GM10847 (cell line): ENCODE data around the gene MRPL36.

ENCODE experiments used
- POLR2A ChIP-seq: IDR thresholded peaks from 2 replicates; pipeline ENCODE4 v1.6.1; 2011; ENCODE audit not compliant: insufficient read length; ENCODE audit errors: extremely low read depth

MRPL36 gene

DNA sequence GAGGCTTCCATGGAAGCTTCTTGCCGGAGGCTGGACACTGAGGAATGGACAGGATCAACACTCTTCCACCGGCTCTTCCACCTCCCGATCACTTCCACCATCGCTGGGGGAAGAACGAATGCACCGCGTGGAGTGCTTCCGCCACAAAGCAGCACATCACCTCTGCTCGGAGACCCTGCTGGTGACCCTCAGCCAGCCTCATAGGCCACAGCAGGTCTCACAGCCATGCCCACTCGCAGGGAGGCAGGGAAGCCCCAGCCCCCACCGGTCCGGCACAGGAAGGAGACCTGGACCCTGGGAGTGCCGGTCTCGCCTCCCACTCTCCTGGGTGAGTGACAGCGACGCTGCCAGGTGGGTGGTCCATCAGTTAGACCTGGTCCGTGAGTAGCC is 4.7 kb downstream of the MRPL36 start:
- TF ChIP-seq POLR2A: no peak

- no peak for TF ChIP-seq POLR2A
Observed at GRCh38 chr5:1793966-1794900, 5.4 kb downstream of the MRPL36 start.

DNA sequence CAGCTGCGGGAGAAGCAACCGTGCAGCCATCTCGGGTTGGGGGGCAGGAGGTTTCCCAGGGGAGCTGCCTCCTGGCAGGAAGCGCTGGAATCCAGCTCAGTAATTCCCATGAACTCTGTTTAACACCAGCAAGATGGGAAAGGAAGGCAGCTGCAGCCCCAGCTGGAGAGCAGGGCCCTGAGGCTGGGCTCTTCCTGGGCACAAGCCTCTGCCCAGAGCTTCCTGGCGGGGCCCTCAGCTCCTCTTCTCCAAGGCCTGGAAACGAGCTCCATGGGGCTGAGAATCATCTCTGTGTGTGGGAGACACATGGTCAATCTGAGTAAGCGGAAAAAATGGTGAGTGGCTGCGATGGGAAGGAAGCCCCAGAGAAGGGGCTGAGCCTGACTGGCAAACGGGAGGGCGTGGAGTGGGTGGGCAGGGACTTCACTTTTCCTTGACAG is 6.3 kb downstream of the MRPL36 start:
- TF ChIP-seq POLR2A: no peak

DNA sequence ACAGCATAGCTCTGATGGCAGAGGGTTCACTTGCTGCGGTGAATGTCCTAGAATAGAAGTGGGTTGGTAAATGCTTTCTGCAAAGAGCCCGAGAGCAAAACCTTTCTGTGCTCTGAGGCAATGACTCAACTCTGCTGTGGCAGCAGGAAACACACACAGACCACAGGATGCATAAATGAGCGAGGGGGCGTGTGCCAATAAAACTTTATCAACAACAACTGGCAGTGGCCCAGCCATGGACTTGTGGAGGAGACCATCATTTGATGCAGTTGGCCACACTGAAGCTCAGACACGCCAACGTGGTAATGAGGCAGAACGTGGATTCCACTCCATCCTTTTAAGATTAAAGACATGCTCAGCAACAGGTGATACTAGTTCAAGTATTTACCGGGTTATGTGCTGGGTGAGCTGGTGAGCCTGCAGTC is 6.8 kb downstream of the MRPL36 start:
- no peak for TF ChIP-seq POLR2A

DNA sequence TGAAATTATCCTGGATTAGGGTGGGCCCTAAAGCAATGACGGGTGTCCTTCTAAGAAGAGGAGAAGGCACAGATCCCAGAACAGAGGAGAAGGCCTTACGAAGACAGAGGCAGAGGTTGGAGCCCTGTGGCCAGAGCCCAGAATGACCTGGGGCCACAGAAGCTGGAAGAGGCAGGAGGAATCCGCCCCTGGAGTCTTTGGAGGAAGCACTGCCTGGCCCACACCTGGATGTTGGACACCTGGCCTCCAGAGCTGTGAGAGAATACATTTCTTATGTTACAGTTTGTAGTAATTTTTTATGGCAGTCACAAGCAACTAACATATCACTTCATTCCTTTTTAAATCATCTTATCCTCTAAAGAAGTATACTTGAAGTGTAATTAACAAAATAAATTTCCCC is 8.5 kb downstream of the MRPL36 start:
- no peak for TF ChIP-seq POLR2A

- no peak for TF ChIP-seq POLR2A
Observed at GRCh38 chr5:1789834-1790471, 9.7 kb downstream of the MRPL36 start.

- no peak for TF ChIP-seq POLR2A
Observed at GRCh38 chr5:1788828-1789227, 10.8 kb downstream of the MRPL36 start.

DNA sequence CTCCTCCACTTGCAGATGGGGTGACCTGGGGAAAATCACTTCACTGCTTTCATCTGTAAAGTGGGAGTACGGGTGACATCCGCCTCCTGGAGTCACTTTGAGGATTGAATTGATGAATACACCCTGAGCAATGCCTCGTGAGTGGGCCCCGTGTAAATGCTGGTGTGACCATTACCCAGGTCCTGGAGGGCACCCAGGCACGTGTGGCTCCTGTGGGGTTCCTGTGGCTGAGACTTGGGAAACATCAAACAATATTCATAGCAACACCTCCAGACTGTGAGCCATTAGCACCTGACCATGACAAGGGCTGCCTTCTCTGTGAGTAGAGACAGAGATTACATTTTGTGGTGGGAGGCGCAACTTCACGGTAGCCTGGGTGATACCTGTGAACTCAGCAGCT is 11.4 kb downstream of the MRPL36 start:
- TF ChIP-seq POLR2A: no peak

DNA sequence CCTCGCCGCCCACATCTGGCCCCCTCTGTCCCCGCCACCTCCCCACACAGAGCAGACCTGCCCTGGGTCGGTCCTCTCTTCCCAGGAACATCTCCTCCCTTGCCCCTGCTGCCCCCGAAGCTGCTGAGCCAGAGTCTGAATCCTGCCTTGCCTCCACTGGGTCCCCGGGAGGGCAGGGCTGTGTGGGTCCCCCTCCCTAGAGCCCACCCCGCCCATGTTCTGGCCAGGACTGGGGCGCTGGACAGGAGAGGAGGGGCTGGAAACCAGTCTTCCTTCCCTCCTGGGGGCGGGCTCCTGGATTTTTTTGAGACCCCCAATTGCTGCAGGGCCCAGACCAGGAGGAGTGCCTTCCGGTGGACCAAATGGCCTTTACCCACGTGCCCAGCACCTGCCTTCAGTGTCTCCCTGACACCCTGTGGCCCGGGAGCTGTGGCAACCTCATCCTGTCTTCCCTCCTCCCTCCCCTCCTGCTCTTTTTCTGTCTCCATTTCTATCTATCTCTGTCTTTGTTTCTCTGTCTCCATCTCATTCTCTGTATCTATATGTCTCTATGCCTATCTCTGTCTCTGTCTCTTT is 12.1 kb downstream of the MRPL36 start:
- no peak for TF ChIP-seq POLR2A

- no peak for TF ChIP-seq POLR2A
Observed at GRCh38 chr5:1786621-1787471, 12.8 kb downstream of the MRPL36 start.

DNA sequence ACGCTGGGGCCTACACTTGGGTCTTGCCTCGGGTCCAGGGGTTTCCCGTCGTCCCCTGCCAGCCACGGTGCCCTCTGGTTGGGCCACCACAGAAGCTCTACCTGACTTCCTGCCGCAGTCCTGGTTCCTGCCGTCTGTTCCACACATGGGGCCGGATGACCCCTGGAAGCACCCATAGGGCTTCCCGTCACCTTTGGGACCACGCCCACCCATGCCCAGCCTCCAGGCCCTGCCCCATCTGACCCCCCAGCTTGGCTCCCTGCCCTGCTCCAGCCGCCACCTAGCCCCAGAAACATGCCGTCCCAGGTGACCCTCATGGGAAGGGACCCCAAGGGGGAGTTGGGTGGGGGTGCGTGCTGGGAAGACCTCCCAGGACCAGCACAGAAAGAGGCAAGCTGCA is 13.7 kb downstream of the MRPL36 start:
- TF ChIP-seq POLR2A: no peak

GRCh38 chr5:1785062-1785461 is 14.6 kb downstream of the MRPL36 start:
- TF ChIP-seq POLR2A: no peak

DNA sequence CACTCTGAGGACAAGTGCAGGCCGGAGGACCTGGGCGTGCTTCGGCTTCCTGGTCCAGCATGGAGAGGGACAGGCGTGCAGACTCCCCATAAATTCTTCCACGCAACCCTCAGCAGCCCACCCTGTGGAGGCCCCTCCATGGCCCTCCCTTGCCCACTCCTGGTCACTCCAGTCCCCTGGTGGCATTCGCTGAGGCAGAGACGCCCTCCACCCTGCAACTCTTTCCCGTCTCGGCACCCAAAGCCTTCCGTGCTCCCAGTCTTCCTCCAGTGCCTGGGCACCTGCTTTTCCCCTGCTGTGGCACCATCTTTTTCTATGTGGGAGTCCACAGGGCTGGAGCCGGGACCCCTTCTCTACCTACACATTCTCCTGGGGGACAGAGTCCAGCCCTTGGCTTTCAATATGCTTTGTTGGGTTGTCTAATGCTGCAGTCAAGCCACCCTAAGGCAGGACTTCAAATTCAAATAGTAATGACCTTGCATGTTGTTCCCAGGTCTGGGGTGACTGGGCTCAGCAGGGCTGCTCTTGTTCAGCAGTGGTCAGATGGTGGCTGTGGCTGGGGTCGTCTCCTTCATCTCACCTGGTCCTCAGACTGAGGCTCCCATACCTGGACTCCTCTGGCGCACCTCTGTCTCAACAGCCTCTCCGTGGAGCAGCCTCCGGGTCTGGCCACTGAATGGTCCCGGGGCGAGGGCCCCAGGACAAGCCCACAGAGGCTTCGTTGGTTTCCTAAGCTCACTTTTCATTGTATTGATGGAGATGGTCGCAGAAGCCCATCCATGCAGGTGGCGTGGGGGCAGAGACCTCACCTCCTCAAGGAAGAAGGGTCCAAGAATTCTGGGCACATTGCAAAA is 15.2 kb downstream of the MRPL36 start:
- TF ChIP-seq POLR2A: no peak

DNA sequence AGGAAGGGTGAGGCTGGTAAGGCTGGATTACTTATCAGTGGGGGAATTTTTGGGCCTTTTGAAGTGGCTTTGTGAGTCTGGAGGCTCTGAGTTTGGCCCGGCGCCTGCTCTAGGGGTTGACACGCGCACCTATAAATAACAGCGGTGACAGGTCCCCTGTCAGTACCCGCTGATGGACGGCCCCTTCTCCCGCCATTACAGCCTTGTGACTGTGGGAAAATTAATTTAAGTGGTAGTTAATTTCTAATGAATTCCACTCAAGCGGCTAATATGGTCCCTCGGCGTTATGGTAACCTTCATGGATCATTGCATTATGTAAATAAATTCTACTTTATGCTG is 16.5 kb downstream of the MRPL36 start:
- no peak for TF ChIP-seq POLR2A
